ENCODE measurements around the gene PBRM1. TPM values are rescaled to one million over a fixed set of nuclear protein-coding genes. Genes with fewer than 3 reads are reported as not detected.

PBRM1 gene
- total RNA-seq, 1 donor from 2014 or later, result 67.1 TPM

DNA sequence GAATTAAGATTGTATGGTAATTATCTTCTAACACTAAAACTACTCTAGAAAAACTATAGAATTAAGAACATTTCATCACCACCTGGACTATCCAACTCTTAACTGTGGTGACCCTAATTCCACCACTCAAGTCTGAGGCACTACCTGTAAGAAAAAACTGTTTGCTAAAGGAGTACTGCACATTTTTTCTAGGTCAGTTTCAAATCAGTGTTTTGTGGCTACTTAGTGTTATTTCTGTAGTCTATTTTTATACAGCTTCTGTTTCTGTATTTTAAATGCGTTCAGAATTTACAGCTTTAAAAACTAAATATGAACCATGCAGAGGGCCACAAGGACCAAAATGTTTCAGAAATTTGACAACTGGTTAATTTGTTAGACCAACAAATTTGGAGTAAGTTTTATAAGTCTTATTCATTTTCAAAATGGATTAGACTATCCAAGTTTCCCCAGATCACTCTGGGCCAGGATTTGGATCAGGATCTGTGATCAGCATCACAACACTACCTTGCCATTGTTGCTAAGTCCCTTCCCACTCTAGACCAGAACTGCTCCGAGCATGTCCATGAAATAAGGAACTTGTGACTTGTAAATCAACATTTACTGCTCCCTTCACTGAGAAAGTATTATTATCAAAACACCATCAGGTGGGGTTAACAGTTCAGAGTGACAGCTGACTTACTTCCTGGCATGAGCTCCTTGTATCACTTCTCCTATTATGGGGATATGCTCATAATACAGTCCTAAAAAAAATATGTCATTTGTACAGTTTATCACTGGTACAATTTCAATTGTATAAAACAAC is 11.3 kb upstream of the PBRM1 start:
- Histone ChIP-seq H3K4me3 (no peak overlapping the region), H3K27me3 (no peaks in the 10 kb centered on the region), H3K9me3 (no peaks in the 10 kb centered on the region), H3K27ac (no peak overlapping the region), H3K4me1 (no peaks in the 10 kb centered on the region), H3K36me3 (peaks cover 72% of the 10 kb centered on the region)
- intact Hi-C loops (cut with DNase I), result no loop called here
- TF ChIP-seq, protein P1, sequence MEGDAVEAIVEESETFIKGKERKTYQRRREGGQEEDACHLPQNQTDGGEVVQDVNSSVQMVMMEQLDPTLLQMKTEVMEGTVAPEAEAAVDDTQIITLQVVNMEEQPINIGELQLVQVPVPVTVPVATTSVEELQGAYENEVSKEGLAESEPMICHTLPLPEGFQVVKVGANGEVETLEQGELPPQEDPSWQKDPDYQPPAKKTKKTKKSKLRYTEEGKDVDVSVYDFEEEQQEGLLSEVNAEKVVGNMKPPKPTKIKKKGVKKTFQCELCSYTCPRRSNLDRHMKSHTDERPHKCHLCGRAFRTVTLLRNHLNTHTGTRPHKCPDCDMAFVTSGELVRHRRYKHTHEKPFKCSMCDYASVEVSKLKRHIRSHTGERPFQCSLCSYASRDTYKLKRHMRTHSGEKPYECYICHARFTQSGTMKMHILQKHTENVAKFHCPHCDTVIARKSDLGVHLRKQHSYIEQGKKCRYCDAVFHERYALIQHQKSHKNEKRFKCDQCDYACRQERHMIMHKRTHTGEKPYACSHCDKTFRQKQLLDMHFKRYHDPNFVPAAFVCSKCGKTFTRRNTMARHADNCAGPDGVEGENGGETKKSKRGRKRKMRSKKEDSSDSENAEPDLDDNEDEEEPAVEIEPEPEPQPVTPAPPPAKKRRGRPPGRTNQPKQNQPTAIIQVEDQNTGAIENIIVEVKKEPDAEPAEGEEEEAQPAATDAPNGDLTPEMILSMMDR (IDR thresholded peaks at IDR 0.05), result no peak
- ATAC-seq, result no peak
- DNase-seq, result no peak

DNA sequence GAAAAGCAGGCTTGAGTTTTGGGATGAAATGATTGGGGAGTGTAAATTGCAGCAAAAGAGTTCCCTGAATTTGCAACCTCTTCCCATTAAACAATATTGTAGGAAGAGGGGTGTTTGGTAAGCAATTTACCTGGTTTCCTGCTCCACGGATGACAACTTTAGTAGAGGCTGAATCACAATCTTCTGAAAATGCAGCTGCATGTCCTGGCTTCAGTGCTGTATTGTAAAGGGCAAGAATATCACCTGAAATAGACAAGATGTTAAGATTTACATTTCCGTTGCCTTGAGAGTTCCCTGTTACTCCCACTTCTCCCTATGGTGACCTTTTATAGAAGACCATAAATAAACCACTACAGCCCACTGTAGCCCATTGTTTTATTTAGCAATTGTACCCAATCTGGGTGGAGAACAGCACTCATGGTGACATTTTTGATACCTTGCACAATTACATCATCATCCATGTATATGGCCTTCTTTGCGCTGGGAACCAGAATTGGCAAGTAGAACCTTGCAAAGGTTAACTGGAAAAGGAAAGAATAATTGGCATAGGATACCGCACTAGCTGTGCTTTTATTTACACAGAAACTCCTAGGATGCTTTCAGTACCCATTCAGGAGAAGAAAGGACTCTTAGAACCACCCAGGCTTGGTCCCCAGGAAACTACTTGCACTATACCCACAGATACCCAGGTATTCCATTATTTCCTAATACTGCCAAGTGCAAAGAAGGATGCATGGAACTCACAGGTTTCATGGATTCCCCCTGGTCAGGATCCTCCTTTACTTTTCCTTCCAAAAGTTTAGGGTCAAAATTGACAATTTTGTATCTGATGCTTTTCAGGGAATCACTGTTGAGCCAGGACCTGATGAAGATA is 10.3 kb upstream of the PBRM1 start:
- DNase-seq, result no peak
- TF ChIP-seq, protein P1 (IDR thresholded peaks at IDR 0.05), result no peak
- Histone ChIP-seq H3K27me3 (no peaks in the 10 kb centered on the region), H3K9me3 (no peaks in the 10 kb centered on the region), H3K27ac (no peak overlapping the region), H3K36me3 (peaks cover 82% of the 10 kb centered on the region), H3K4me1 (no peaks in the 10 kb centered on the region), H3K4me3 (no peak overlapping the region)
- ATAC-seq, result no peak
- intact Hi-C loops (cut with DNase I), result no loop called here

DNA sequence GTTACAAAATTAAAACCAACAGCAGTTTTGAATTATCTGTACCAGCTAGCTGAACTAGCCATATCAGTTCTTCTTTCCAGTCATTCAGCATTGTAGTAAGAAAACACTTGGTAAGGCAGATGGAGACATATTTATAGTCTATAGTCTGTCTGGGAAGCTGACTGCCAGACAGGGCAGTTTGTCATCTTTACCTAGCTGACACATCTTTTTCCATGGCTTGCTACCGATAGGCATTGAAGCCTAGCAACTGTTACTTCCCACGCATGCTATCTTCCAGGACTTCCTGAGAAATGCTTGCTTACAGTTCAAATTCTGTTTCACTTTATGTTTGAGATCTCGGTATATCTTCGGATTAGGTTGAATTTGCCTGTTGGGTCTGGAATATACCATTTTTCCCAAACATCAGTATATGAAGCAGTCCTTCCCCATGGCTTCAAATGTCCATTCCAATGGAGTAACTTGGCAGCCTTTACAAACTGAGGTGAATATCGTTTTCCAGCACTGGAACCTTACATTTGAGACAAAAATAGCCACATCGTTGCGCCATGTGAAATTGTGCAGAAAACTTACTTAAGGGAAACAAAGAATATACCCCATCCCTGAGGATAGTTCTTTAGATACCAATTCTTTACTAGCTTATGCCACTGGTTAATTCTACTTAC is 8.9 kb upstream of the PBRM1 start:
- no peak overlapping the region for H3K27ac ChIP-seq
- no peak overlapping the region for H3K4me3 ChIP-seq
- TF ChIP-seq, protein P1 (IDR thresholded peaks at IDR 0.05), result no peak
- intact Hi-C loops (cut with DNase I), result no loop called here
- H3K9me3 ChIP-seq, result no peaks in the 10 kb centered on the region
- no peak for DNase-seq
- H3K4me1 ChIP-seq, result no peaks in the 10 kb centered on the region
- H3K27me3 ChIP-seq, result no peaks in the 10 kb centered on the region
- ATAC-seq, result no peak
- peaks cover 91% of the 10 kb centered on the region for H3K36me3 ChIP-seq

DNA sequence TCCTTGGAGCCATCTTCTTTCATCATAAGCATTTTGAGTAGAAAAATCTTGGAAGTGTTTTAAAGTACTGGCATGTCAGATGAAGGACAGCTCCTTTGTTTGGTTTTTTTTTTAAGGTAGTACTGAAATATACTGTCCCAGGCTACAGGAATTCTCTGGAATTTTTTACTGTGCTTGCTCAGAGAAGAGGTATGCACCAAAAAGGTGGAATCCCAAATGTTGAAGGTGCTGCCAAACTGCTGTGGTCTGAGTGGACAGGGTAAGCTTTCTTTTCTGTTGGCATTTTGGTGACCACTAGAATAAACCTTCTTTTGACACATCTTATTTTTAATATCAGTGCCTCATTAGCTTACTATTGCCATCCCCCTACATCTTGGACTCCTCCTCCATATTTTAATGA is 7.4 kb upstream of the PBRM1 start:
- H3K4me1 ChIP-seq, result no peaks in the 10 kb centered on the region
- H3K27ac ChIP-seq, result no peak overlapping the region
- no peak overlapping the region for H3K4me3 ChIP-seq
- no peaks in the 10 kb centered on the region for H3K27me3 ChIP-seq
- TF ChIP-seq, protein P1 (IDR thresholded peaks at IDR 0.05), result no peak
- intact Hi-C loops (cut with DNase I), result no loop called here
- peaks cover 100% of the 10 kb centered on the region for H3K36me3 ChIP-seq
- no peaks in the 10 kb centered on the region for H3K9me3 ChIP-seq
- no peak for DNase-seq
- no peak for ATAC-seq

DNA sequence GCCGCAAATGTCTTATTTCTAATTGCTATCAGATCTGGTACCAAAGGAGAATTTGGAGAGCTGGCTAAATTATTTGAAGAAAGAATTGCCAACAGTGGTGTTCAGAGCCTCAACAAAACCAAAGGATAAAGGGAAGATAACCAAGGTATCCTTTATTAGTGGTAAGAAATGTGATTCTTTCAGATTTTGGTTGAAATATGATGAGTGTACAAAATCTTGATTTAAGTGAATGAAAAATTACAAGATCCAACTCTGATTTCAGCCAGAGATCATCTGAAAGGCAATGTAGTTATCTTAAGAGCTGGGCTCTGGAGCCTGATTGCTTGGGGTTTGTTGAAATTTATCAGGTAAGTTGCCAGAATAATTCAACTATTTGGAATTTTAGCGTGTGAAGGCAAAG is 4.8 kb upstream of the PBRM1 start:
- Histone ChIP-seq H3K9me3 (no peaks in the 10 kb centered on the region), H3K36me3 (peaks cover 87% of the 10 kb centered on the region), H3K4me3 (no peak overlapping the region), H3K4me1 (peaks cover 8% of the 10 kb centered on the region), H3K27ac (no peak overlapping the region), H3K27me3 (no peaks in the 10 kb centered on the region)
- ATAC-seq (no peak), DNase-seq (no peak)
- TF ChIP-seq, protein P1 (IDR thresholded peaks at IDR 0.05), result no peak
- intact Hi-C loops (cut with DNase I), result no loop called here

All from upper lobe of right lung (tissue), 1 donor.